Astrocyte (in vitro differentiated cells and primary cell): ENCODE results near the gene MAPKAP1.

Source experiments
- EZH2 ChIP-seq: IDR thresholded peaks from 2 replicates; pipeline ENCODE4 v1.6.1; 2012; ENCODE audit warnings: mild to moderate bottlenecking, low read length, inconsistent platforms; ENCODE audit not compliant: insufficient read depth
- TF ChIP-seq, protein P1 (sequence below): IDR thresholded peaks from 2 replicates; pipeline ENCODE4 v1.5.1; 2011; ENCODE audit warnings: low read depth, mild to moderate bottlenecking, inconsistent platforms, low read length, moderate library complexity; ENCODE audit not compliant: insufficient read depth

DNA sequence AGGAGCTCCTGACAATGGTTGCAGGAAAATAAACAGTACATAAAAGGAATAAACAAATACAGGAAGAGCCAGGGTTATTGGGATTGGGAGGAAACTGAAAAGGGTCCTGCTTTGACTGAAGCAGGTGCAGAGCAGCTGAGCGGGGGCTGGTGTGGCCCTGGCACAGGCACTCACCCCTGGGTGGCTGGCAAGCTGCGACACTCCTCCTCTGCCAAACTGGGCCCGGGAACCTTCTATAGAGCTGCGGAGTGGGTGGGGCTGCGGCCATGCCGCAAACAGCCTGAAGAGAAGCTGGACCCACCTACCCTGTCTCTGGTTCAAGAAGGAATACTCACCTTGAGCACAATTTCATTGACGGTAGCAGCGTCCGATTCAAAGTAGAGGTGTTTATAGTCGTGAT is 262.8 kb downstream of the MAPKAP1 start:
- TF ChIP-seq, protein P1, sequence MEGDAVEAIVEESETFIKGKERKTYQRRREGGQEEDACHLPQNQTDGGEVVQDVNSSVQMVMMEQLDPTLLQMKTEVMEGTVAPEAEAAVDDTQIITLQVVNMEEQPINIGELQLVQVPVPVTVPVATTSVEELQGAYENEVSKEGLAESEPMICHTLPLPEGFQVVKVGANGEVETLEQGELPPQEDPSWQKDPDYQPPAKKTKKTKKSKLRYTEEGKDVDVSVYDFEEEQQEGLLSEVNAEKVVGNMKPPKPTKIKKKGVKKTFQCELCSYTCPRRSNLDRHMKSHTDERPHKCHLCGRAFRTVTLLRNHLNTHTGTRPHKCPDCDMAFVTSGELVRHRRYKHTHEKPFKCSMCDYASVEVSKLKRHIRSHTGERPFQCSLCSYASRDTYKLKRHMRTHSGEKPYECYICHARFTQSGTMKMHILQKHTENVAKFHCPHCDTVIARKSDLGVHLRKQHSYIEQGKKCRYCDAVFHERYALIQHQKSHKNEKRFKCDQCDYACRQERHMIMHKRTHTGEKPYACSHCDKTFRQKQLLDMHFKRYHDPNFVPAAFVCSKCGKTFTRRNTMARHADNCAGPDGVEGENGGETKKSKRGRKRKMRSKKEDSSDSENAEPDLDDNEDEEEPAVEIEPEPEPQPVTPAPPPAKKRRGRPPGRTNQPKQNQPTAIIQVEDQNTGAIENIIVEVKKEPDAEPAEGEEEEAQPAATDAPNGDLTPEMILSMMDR = no peak
- no peak for TF ChIP-seq EZH2
